ENCODE results near the gene CHN2.

CHN2 gene

GRCh38 chr7:29308424-29308823 is 113.8 kb downstream of the CHN2 start:
- DNase-seq (ENCODE audit: low read depth in 4 of 4, low spot score in 1 of 4) = no peak

GRCh38 chr7:29309041-29309854 is 114.7 kb downstream of the CHN2 start:
- DNase-seq (ENCODE audit: low read depth in 4 of 4, low spot score in 1 of 4) = no peak

GRCh38 chr7:29310625-29311024 is 116.0 kb downstream of the CHN2 start:
- no peak for DNase-seq (ENCODE audit: low read depth in 4 of 4, low spot score in 1 of 4)

- no peak for DNase-seq (ENCODE audit: low read depth in 4 of 4, low spot score in 1 of 4)
Observed at GRCh38 chr7:29311314-29311713, 116.7 kb downstream of the CHN2 start.

GRCh38 chr7:29314148-29314547 is 119.6 kb downstream of the CHN2 start:
- no peak for DNase-seq (ENCODE audit: low read depth in 4 of 4, low spot score in 1 of 4)

- DNase-seq (ENCODE audit: low read depth in 4 of 4, low spot score in 1 of 4) = no peak
Observed at GRCh38 chr7:29315122-29315891, 120.7 kb downstream of the CHN2 start.

- no peak for DNase-seq (ENCODE audit: low read depth in 4 of 4, low spot score in 1 of 4)
Observed at GRCh38 chr7:29315892-29316270, 121.3 kb downstream of the CHN2 start.

GRCh38 chr7:29316926-29317325 is 122.4 kb downstream of the CHN2 start:
- DNase-seq (ENCODE audit: low read depth in 4 of 4, low spot score in 1 of 4) = no peak

- no peak for DNase-seq (ENCODE audit: low read depth in 4 of 4, low spot score in 1 of 4)
Observed at GRCh38 chr7:29318853-29319718, 124.5 kb downstream of the CHN2 start.

GRCh38 chr7:29319719-29320521 is 125.3 kb downstream of the CHN2 start:
- DNase-seq (ENCODE audit: low read depth in 4 of 4, low spot score in 1 of 4) = no peak

- DNase-seq (ENCODE audit: low read depth in 4 of 4, low spot score in 1 of 4) = no peak
Observed at GRCh38 chr7:29320577-29320976, 126.0 kb downstream of the CHN2 start.

GRCh38 chr7:29322023-29322712 is 127.6 kb downstream of the CHN2 start:
- DNase-seq (ENCODE audit: low read depth in 4 of 4, low spot score in 1 of 4) = no peak

GRCh38 chr7:29325476-29325875 is 130.9 kb downstream of the CHN2 start:
- no peak for DNase-seq (ENCODE audit: low read depth in 4 of 4, low spot score in 1 of 4)

GRCh38 chr7:29326864-29327263 is 132.3 kb downstream of the CHN2 start:
- DNase-seq (ENCODE audit: low read depth in 4 of 4, low spot score in 1 of 4) = no peak

- no peak for DNase-seq (ENCODE audit: low read depth in 4 of 4, low spot score in 1 of 4)
Observed at GRCh38 chr7:29327455-29327854, 132.9 kb downstream of the CHN2 start.

GRCh38 chr7:29328045-29328444 is 133.5 kb downstream of the CHN2 start:
- DNase-seq (ENCODE audit: low read depth in 4 of 4, low spot score in 1 of 4) = no peak

GRCh38 chr7:29328811-29329210 is 134.2 kb downstream of the CHN2 start:
- DNase-seq (ENCODE audit: low read depth in 4 of 4, low spot score in 1 of 4) = no peak

GRCh38 chr7:29329686-29330085 is 135.1 kb downstream of the CHN2 start:
- DNase-seq (ENCODE audit: low read depth in 4 of 4, low spot score in 1 of 4) = no peak

- DNase-seq (ENCODE audit: low read depth in 4 of 4, low spot score in 1 of 4) = no peak
Observed at GRCh38 chr7:29330136-29330535, 135.6 kb downstream of the CHN2 start.

- DNase-seq (ENCODE audit: low read depth in 4 of 4, low spot score in 1 of 4) = no peak
Observed at GRCh38 chr7:29331163-29331562, 136.6 kb downstream of the CHN2 start.

Data from stimulated activated CD4-positive, alpha-beta T cell treated with anti-CD3 and anti-CD28 coated beads, Interleukin-1b, Interleukin-23, amount 100 ng/mL, for 24 hours (primary cell).